GM12875 (cell line): ENCODE results near the gene WDR89.

Experiments used
- H3K4me3 ChIP-seq: one replicate; pipeline ENCODE4 v1.5.1; 2011; ENCODE audit warnings: low read depth, low read length, control low read depth
- CTCF ChIP-seq: IDR thresholded peaks from 2 replicates; pipeline ENCODE4 v1.5.1; 2011; ENCODE audit warnings: low read depth, mild to moderate bottlenecking, control low read depth, inconsistent platforms, low read length, moderate library complexity, borderline replicate concordance; ENCODE audit not compliant: insufficient read depth

WDR89 gene

GRCh38 chr14:63654346-63654745 is 12.7 kb upstream of the WDR89 start:
- no peak for TF ChIP-seq CTCF
- no peak overlapping the region for H3K4me3 ChIP-seq

- H3K4me3 ChIP-seq: no peak overlapping the region
- TF ChIP-seq CTCF: no peak
Observed at GRCh38 chr14:63652406-63652805, 10.7 kb upstream of the WDR89 start.

GRCh38 chr14:63650256-63650952 is 8.7 kb upstream of the WDR89 start:
- H3K4me3 ChIP-seq: no peak overlapping the region
- no peak for TF ChIP-seq CTCF

- no peak for TF ChIP-seq CTCF
- no peak overlapping the region for H3K4me3 ChIP-seq
Observed at GRCh38 chr14:63647696-63648410, 6.2 kb upstream of the WDR89 start.

- H3K4me3 ChIP-seq: no peak overlapping the region
- TF ChIP-seq CTCF: no peak
Observed at GRCh38 chr14:63644741-63645140, 3.1 kb upstream of the WDR89 start.

GRCh38 chr14:63642656-63643382 is 1.1 kb upstream of the WDR89 start:
- H3K4me3 ChIP-seq: peak overlapping the region; percentile 55
- TF ChIP-seq CTCF: no peak
